ENCODE data around the gene AADACL2. TPM values are rescaled to one million over a fixed set of nuclear protein-coding genes. Genes with fewer than 3 reads are reported as not detected.

The AADACL2 gene
- not detected for total RNA-seq

GRCh38 chr3:151733613-151734012, at the start of gene AADACL2:
Gene AADACL2, plus strand, starts transcription at chr3:151733927. Its CDS starts 109 bp downstream, at chr3:151734036.

Other genes starting within 250 kb of the AADACL2 start
- not detected for gene AADAC, start 80.2 kb downstream of the AADACL2 start, total RNA-seq
- gene SUCNR1, start 139.7 kb downstream of the AADACL2 start, total RNA-seq = 1.4 TPM